SH-SY5Y (cell line): ENCODE measurements around the gene CHST14.

Experiments used
- GATA2 ChIP-seq: IDR thresholded peaks from 2 replicates; pipeline ENCODE4 v1.6.1; 2011; ENCODE audit warnings: mild to moderate bottlenecking, low read depth, low read length
- GATA3 ChIP-seq: IDR thresholded peaks from 2 replicates; pipeline ENCODE4 v1.6.1; 2011; ENCODE audit warnings: low read depth, mild to moderate bottlenecking, low read length, moderate library complexity

Gene CHST14

DNA sequence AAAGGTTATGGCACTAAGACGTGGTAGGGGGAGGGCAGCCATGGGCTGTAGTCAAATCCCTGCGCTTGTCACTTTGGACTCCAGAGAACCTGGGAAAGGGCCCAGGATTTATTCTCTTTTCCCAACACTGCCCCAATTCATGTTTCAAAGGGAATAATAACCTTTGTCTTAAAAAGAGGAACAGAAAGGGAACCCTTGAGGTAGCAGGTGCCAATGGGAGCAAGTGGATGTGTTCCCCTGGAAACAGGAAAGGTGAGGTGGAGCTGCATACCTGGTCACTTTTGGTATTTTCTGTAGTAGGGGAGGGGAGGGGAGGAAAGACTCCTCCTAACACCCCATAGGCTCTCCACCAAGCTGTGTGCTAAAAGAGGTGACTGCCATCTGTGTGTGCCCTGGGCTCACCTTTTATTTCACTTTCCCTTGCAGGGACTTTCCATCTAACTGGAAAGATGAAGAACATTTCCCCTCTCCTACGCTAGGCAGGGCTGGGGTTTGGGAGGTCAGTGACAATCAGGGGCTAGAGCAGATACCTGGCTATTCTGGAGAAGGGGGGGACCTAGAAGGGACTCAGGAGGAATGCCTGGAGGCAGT, 6.1 kb upstream of the CHST14 start:
- TF ChIP-seq GATA2 (no peak), GATA3 (no peak)

DNA sequence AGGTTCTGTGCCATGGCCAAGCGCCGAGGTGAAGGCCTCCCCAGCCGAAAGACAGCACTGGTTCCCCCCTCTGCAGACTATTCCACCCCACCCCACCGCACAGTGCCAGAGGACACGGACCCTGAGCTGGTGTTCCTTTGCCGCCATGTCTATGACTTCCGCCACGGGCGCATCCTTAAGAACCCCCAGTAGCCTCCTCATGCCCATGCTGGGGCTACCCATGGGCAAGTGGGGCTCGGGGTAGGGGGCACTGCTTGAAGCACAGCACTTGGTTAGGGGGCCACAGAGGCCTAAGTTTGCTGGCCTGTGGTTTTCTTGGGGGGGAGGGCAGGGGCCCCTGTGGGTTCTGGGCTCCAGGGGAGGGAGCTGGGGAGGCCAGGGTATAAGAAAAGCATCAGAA, 4.8 kb upstream of the CHST14 start:
- TF ChIP-seq GATA2 (no peak), GATA3 (no peak)

DNA sequence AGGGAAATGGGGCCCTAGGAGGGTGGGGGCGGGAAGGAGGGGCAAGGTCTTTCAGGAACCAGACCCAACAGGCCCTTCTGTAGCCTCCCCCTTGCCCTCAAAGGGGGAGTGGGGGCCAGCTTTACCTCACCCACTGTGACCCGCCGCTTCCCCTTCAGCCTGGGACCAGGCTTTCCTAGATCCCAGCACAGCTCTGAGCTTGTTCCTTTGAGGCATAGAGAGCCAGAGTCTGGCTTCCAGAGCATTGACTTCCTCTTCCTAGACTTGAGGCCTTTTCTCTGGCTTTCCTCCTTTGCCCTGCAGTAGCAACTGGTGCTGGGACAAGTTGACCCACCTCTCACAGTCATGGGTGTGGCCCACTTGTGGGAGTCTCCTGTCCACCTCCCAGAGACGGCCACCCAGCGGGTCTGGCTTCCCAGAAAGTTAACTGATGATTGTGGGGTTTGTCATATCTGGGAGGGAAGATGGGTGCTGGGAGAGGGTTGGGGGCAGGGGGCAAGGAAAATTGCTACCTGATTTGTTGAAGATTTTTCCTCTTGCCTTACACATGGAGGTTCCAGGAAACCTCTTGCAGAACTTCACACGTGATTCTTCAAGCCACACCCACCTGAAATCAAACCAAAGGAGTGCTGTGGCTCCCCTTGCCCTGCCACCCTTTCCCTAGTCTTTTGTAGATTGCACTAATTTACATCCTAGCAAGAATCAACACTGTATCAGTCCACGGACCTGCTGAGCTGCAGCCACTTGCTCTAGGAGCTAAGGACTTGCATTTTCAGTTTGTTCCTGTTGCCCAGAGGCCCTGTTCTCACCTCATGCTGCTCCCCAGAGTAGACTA, 4.1 kb upstream of the CHST14 start:
- TF ChIP-seq GATA3 (no peak), GATA2 (no peak)

DNA sequence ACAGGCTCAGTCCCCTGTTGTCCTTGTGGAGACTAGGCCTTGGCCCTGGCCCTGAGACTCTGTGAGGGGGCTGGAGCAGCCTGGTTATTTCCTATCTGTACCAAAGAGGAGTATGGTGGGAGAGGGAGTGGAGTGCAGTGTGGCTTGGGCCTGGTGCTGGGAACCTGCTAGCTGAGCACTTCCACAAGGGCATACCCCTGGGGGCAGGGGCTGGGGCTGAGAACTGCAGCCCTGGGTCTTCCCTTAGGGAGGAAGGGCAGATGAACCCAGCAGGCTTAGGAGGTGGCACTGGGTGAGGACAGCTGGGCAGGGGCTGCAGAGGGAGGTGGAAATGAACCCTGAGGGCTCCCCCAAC, 3.5 kb upstream of the CHST14 start:
- no peak for TF ChIP-seq GATA2
- no peak for TF ChIP-seq GATA3

DNA sequence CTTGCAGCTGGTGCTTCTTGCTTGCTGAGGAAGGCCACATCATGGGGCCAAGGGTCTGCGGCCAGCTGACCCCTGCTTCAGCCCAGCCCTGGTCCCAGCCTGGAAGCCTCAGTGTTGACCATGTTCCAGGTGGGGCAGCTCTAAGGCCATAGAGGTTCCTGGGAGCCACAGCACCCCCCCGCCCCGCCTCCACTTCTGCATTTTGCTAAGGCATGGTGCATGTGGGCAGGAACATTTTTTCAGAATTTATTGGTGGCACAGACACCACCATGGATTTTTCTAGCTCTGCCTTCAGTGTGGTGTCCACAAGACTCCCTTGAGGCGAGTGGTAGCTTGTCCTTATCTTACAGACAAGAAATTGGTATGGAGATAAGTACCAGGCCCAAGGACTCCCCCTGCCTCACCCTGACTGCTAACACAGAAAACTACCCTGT, 1.9 kb upstream of the CHST14 start:
- TF ChIP-seq GATA2: no peak
- TF ChIP-seq GATA3: no peak

DNA sequence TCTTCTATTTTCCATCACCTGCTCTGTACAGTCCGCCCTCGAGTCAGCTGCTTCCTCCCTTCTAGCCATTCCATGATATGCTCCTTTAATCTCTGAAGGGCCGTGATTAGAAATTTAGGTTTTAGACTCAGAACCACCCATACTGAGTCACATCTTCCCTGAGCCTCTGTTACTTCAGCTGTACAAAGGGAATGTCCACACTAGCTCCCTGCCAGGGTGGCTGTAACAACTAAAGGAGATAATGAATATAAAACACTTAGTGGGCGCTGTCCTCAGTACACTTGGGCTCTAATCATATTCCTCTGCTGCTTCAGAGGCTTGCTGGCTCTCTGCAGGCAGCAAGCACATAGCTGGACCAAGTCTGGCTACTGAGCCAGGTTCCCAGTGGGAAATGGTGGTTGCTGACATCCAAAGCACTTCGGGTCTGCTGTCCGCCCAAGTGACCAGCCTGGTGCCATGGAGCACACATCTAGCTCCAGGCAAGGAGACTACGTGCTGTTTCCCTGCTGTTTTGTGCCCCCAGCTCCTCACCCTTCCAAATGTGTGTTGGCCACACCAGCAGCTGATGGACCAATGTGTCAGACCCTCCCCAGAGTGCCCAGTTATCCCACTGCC, 901 bp upstream of the CHST14 start:
- TF ChIP-seq GATA2: no peak
- TF ChIP-seq GATA3: no peak

DNA sequence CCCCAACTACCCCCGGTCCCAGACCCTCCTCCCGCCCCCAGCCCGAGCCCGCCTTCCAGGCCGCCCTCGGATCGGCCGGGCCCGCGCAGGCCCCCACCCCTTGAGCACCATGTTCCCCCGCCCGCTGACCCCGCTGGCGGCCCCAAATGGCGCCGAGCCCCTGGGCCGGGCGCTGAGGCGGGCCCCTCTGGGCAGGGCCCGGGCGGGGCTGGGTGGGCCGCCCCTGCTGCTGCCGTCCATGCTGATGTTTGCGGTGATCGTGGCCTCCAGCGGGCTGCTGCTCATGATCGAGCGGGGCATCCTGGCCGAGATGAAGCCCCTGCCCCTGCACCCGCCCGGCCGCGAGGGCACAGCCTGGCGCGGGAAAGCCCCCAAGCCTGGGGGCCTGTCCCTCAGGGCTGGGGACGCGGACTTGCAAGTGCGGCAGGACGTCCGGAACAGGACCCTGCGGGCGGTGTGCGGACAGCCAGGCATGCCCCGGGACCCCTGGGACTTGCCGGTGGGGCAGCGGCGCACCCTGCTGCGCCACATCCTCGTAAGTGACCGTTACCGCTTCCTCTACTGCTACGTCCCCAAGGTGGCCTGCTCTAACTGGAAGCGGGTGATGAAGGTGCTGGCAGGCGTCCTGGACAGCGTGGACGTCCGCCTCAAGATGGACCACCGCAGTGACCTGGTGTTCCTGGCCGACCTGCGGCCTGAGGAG, 472 bp downstream of the CHST14 start:
- TF ChIP-seq GATA2 (no peak), GATA3 (no peak)

DNA sequence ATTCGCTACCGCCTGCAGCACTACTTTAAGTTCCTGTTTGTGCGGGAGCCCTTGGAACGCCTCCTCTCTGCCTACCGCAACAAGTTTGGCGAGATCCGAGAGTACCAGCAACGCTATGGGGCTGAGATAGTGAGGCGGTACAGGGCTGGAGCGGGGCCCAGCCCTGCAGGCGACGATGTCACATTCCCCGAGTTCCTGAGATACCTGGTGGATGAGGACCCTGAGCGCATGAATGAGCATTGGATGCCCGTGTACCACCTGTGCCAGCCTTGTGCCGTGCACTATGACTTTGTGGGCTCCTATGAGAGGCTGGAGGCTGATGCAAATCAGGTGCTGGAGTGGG, 995 bp downstream of the CHST14 start:
- TF ChIP-seq GATA3 (no peak), GATA2 (no peak)

DNA sequence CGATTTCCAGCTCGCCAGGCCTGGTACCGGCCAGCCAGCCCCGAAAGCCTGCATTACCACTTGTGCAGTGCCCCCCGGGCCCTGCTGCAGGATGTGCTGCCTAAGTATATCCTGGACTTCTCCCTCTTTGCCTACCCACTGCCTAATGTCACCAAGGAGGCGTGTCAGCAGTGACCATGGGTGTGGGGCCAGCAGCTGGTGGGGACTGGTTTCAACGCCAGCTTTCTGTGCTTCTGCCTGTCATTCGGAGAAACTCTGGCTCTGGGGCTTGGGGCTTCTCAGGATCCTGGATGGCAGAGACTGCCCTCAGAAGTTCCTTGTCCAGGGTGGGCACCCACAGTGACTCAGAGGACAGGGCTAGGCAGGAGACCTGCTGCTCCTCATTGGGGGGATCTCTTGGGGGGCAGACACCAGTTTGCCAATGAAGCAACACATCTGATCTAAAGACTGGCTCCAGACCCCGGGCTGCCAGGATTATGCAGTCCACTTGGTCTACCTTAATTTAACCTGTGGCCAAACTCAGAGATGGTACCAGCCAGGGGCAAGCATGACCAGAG, 1.5 kb downstream of the CHST14 start:
- TF ChIP-seq GATA2 (no peak), GATA3 (no peak)

DNA sequence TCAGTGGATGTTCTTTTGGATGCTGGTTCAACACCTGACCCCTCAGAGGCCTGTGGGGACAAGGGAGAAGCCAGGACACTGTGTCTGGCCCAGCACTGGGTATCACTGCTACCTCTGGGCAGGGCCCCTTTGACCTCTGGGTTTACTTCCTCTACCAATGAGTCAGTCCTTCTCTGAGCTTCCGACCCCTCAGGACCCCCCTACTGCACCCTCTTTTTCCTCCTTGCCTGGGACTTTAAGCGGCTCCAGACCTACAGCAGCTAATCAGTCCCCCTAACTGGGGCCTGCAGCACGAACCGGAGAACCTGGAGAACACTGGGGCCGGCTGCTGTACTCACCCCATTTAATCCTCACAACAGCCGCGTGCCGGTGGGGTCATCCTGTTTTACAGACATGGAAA, 3.8 kb downstream of the CHST14 start:
- TF ChIP-seq GATA2: no peak
- no peak for TF ChIP-seq GATA3

DNA sequence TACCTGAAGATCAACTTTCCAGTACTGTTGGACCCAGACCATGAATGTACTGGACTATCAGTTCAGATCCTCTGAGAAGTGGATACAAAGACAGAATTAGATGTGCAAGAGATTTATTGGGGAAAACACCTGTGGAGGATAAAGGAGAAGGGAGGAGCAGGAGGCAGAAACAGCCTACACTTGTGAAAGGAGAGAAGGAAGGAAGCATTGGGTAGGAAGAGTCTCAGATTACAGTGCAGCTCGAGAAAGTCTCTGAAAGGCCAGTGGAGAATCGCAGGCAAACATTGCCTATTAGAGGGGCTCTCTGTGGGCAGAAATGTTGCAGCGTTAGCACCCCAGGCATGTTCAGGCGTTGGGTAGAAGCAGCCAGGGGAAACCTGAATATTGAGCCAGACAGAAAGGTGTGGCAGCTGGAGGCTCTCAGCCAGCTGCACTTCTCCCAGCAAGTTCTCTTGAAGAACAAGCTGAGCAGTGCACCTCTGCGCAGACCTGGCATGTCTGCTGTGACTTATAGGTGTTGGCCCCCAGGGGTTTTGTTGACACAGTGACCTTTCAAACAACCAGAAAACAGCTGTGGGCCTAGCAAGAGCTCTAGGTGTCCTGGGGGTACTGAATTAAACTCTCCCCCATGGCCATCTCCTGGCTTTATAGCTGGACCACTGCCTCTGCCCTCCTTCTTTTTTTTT, 7.0 kb downstream of the CHST14 start:
- TF ChIP-seq GATA3 (no peak), GATA2 (no peak)

DNA sequence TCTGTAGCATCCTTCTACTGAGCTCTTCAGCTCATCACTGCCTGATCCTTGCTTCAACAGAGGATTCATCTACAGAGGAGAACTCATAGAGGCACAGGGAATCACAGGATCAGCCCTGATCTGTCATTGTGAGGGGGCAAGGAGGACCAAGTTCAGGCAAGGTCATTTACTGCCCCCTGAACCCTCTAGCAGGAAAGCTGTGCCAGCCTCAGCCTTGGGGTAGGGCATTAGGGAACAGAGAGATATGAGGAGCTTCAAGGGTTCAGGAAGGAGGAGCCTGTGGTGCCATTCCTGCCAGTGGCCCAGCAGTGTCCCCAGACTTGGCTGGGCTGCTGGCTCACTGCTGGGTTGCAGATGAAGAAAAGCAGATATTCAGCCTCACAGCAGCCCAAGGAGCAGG, 8.2 kb downstream of the CHST14 start:
- TF ChIP-seq GATA3 (no peak), GATA2 (no peak)

DNA sequence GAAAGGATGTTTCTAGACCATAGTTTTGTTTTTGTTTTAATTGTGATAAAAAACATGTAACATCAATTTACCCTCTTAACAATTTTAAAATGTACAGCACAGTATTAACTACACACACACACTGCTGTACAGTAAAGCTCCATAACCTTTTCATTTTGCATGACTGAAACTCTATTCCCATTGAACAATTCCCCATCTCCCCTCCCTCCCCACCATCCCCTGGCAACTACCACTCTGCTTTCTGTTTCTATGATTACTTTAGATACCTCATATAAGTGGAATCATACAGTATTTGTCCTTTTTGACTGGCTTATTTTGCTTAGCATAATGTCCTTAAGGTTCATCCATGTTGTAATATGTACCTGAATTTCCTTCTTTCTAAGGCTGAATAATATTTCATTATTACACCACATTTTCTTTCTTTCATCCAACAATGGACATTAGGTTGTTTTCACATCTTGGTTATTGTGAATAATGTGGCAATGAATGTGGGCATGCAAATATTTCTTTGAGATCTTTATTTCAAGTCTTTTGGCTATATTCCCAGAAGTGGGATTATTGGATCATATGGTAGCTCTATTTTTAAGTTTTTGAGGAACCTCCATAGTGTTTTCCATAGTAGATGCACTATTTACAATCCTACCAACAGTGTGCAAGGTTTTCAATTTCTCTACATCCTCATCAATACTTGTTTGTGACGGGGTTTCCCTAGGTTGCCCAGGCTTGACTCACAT, 10.7 kb downstream of the CHST14 start:
- TF ChIP-seq GATA2 (no peak), GATA3 (no peak)
